GM12878 (cell line): ENCODE data around the gene PFKFB3. TPM values are rescaled to one million over a fixed set of nuclear protein-coding genes. Genes with fewer than 3 reads are reported as not detected.

ENCODE experiments used
- ATAC-seq: fragments of 200-7000 bp; cut with Tn5 transposase; 3 replicates; pipeline ENCODE4 v1.9.1; 2020; ENCODE audit warnings: mild to moderate bottlenecking, moderate library complexity
- BruUV-seq: library from RNA; stranded (reverse); fragments of 400-500 nt; replicated peaks from 2 replicates; lab custom pipeline; 2021; lab: Mats Ljungman, UMichigan
- CTCF ChIA-PET: fragments of 300-600 bp; sonication (Branson Sonifier 250); formaldehyde crosslinking; extraction: SDS; loops from one replicate; lab custom pipeline; 2021; ENCODE audit warnings: inconsistent platforms; lab: Yijun Ruan, JAX
- POLR2A ChIA-PET: fragments of 350-600 bp; formaldehyde crosslinking; extraction: SDS; loops from one replicate; lab custom pipeline; 2021; ENCODE audit warnings: inconsistent platforms; lab: Charles Lee
- RAD21 ChIA-PET: fragments of 300-600 bp; sonication (Branson Sonifier 250); formaldehyde crosslinking; loops from one replicate; lab custom pipeline; 2023; ENCODE audit warnings: antibody characterized with exemption; ENCODE audit not compliant: unreplicated experiment; lab: Charles Lee
- SMC1A ChIA-PET: fragments of 300-600 bp; sonication (Branson Sonifier 250); formaldehyde crosslinking; loops from one replicate; lab custom pipeline; 2023; ENCODE audit not compliant: unreplicated experiment, uncharacterized antibody; lab: Charles Lee
- DNase-seq: peaks from one replicate; pipeline ENCODE4 v3.0.0-alpha.2; 2011; ENCODE audit warnings: low read depth, low spot score
- FAIRE-seq: peaks from 3 replicates; lab custom pipeline; 2011; peaks lifted over from hg19 to GRCh38; lab: Jason Lieb, UNC
- H2AFZ ChIP-seq: 2 replicates; pipeline ENCODE4 v1.6.0; 2011; ENCODE audit warnings: low read depth, low read length, control low read depth; ENCODE audit not compliant: control insufficient read depth
- H3K27ac ChIP-seq: 2 replicates; pipeline ENCODE4 v1.5.1; 2011; ENCODE audit warnings: control low read depth; ENCODE audit not compliant: control insufficient read depth, insufficient read depth
- H3K27me3 ChIP-seq, 2 experiments: replicated peaks in 1 of 2; 2 replicates each; pipeline versions ENCODE4 v1.6.0 to v1.6.1; 2011; ENCODE audit warnings: low read length in 1 of 2; ENCODE audit not compliant: control insufficient read depth in 2 of 2, insufficient read depth in 2 of 2
- H3K36me3 ChIP-seq, 2 experiments: 2 replicates each; pipeline ENCODE4 v1.5.1; 2011; ENCODE audit warnings: low read length in 1 of 2; ENCODE audit not compliant: control insufficient read depth in 2 of 2, insufficient read depth in 2 of 2
- H3K4me1 ChIP-seq: 2 replicates; pipeline ENCODE4 v1.6.1; 2011; ENCODE audit warnings: mild to moderate bottlenecking, low read length, moderate library complexity, mixed read lengths; ENCODE audit not compliant: control insufficient read depth, insufficient read depth
- H3K4me2 ChIP-seq: 2 replicates; pipeline ENCODE4 v1.6.0; 2011; ENCODE audit warnings: control low read depth; ENCODE audit not compliant: control insufficient read depth, insufficient read depth
- H3K4me3 ChIP-seq: fragments of 200-600 bp; sonication (generic); 2 replicates; pipeline ENCODE4 v1.5.1; 2016
- H3K79me2 ChIP-seq: 2 replicates; pipeline ENCODE4 v1.6.0; 2011; ENCODE audit warnings: low read length; ENCODE audit not compliant: control insufficient read depth, insufficient read depth
- H3K9ac ChIP-seq: 2 replicates; pipeline ENCODE4 v1.8.0; 2011; ENCODE audit warnings: low read length, control low read depth, mixed read lengths; ENCODE audit not compliant: control insufficient read depth, insufficient read depth
- H3K9me3 ChIP-seq: replicated peaks from 3 replicates; pipeline ENCODE4 v1.5.1; 2011; ENCODE audit warnings: mild to moderate bottlenecking, low read length; ENCODE audit not compliant: control insufficient read depth, insufficient read depth
- H4K20me1 ChIP-seq: 2 replicates; pipeline ENCODE4 v1.6.0; 2011; ENCODE audit not compliant: control insufficient read depth, insufficient read depth
- BACH1 ChIP-seq: fragments of 450-650 bp; IDR thresholded peaks from 2 replicates; pipeline ENCODE4 v1.6.1; 2017; ENCODE audit warnings: mild to moderate bottlenecking, borderline replicate concordance
- CBX5 ChIP-seq: sonication (generic); IDR thresholded peaks from 2 replicates; pipeline ENCODE4 v1.6.1; 2016; ENCODE audit warnings: low read depth, moderate library complexity, mild to moderate bottlenecking, inconsistent platforms
- ELK1 ChIP-seq: IDR thresholded peaks from 2 replicates; pipeline ENCODE4 v1.6.1; 2012; ENCODE audit warnings: low read depth, low read length, improper control_type of control experiment
- EP300 ChIP-seq, 2 experiments: fragments of 150-350 bp in 1 of 2; IDR thresholded peaks; 2 replicates each; pipeline ENCODE4 v1.6.1; 2011 to 2012; ENCODE audit warnings: low read depth in 2 of 2, low read length in 2 of 2, borderline replicate concordance in 1 of 2, improper control_type of control experiment in 1 of 2, inconsistent platforms in 1 of 2; ENCODE audit not compliant: control insufficient read depth in 1 of 2
- ETV6 ChIP-seq, 2 experiments: fragments of 450-650 bp in 1 of 2; IDR thresholded peaks in 1 of 2; conservative IDR thresholded peaks in 1 of 2; 2 replicates each; pipeline ENCODE4 v1.6.1; 2014; ENCODE audit warnings: antibody characterized with exemption in 1 of 2, borderline replicate concordance in 1 of 2, low read depth in 1 of 2, mild to moderate bottlenecking in 1 of 2, moderate library complexity in 1 of 2
- FOS ChIP-seq: IDR thresholded peaks from 3 replicates; pipeline ENCODE4 v1.6.1; 2011; ENCODE audit warnings: borderline replicate concordance; ENCODE audit not compliant: insufficient read length; ENCODE audit errors: extremely low read depth
- IRF4 ChIP-seq: IDR thresholded peaks from 2 replicates; pipeline ENCODE4 v1.6.1; 2011; ENCODE audit warnings: low read depth, low read length
- MYB ChIP-seq: fragments of 150-350 bp; IDR thresholded peaks from 2 replicates; pipeline ENCODE4 v1.6.1; 2014; ENCODE audit warnings: mild to moderate bottlenecking, low read depth, low read length, borderline replicate concordance
- NFXL1 ChIP-seq: fragments of 450-650 bp; IDR thresholded peaks from 2 replicates; pipeline ENCODE4 v1.6.1; 2017; ENCODE audit warnings: antibody characterized with exemption, mild to moderate bottlenecking, borderline replicate concordance
- RB1 ChIP-seq: fragments of 450-650 bp; formaldehyde crosslinking; IDR thresholded peaks from 2 replicates; pipeline ENCODE4 v1.6.1; 2017; ENCODE audit warnings: mild to moderate bottlenecking, borderline replicate concordance
- SIX5 ChIP-seq: IDR thresholded peaks from 2 replicates; pipeline ENCODE4 v1.6.1; 2011; ENCODE audit warnings: mild to moderate bottlenecking, low read depth, low read length, moderate library complexity; ENCODE audit not compliant: severe bottlenecking
- SMC3 ChIP-seq: IDR thresholded peaks from 2 replicates; pipeline ENCODE4 v1.6.1; 2011; ENCODE audit warnings: low read length, improper control_type of control experiment, borderline replicate concordance
- SP1 ChIP-seq: IDR thresholded peaks from one replicate; pipeline ENCODE4 v1.6.1; 2011; ENCODE audit warnings: low read depth, low read length
- SPI1 ChIP-seq: IDR thresholded peaks from 2 replicates; pipeline ENCODE4 v1.6.1; 2011; ENCODE audit warnings: low read depth, mild to moderate bottlenecking, low read length, moderate library complexity, borderline replicate concordance; ENCODE audit not compliant: insufficient read depth
- STAT1 ChIP-seq: fragments of 450-650 bp; conservative IDR thresholded peaks from 2 replicates; pipeline ENCODE4 v1.6.1; 2014; ENCODE audit warnings: antibody characterized with exemption, mild to moderate bottlenecking
- YBX1 ChIP-seq: fragments of 450-650 bp; IDR thresholded peaks from 2 replicates; pipeline ENCODE4 v1.6.1; 2016; ENCODE audit warnings: antibody characterized with exemption
- ZNF384 ChIP-seq: IDR thresholded peaks from 2 replicates; pipeline ENCODE4 v1.6.1; 2012; ENCODE audit warnings: low read depth, mild to moderate bottlenecking, low read length, improper control_type of control experiment, borderline replicate concordance
- WGBS: methylation state at CpG from one replicate; pipeline ENCODE4 v1.1.6; 2016; ENCODE audit warnings: low lambda C conversion rate; ENCODE audit not compliant: insufficient replicate concordance, insufficient coverage; ENCODE audit errors: missing lambda C conversion rate; 5-methylcytosine and 5-hydroxymethylcytosine counted together
- in situ Hi-C: fragments of 300-500 bp; cut with MboI; formaldehyde crosslinking; loops from 9 replicates; pipeline ENCODE4 v1.14.3; 2018; ENCODE audit warnings: mixed read lengths
- intact Hi-C: fragments of 100-400 bp; cut with micrococcal nuclease; formaldehyde crosslinking; loops from one replicate; pipeline ENCODE4 v1.14.2; 2022; ENCODE audit not compliant: unreplicated experiment
- polyA plus RNA-seq, 11 experiments: library from polyadenylated mRNA; depleted of rRNA in 4 of 11; unstranded in 6 of 11; stranded (reverse) in 5 of 11; fragments of >200 nt; fragmentation: Nextera tagmentation in 4 of 11; fragmentation: Illumina TruSeq in 1 of 11; extraction: Ambion mirVana in 4 of 11; extraction: Trizol in 1 of 11; gene quantifications; 1 replicate in 1 of 11; 2 replicates in 10 of 11; pipeline versions ENCODE4 v1.2.1 to v1.2.3, GENCODE V29; 2011 to 2016; ENCODE audit warnings: inconsistent platforms in 2 of 11, missing spikeins in 2 of 11, low read depth in 1 of 11
- total RNA-seq, 4 experiments: library from RNA; depleted of rRNA in 3 of 4; stranded (reverse); fragments of >200 nt in 3 of 4; fragmentation: Illumina TruSeq in 1 of 4; extraction: Trizol in 1 of 4; gene quantifications; 2 replicates each; pipeline versions ENCODE4 v1.2.1 to v1.2.3, GENCODE V29; 2013 to 2021
- TF ChIP-seq, protein P1 (sequence below): IDR thresholded peaks from 2 replicates; pipeline ENCODE4 v1.6.1; 2011; ENCODE audit warnings: low read depth, mild to moderate bottlenecking, low read length, moderate library complexity, borderline replicate concordance; ENCODE audit errors: extremely low read depth

The PFKFB3 gene
- total and polyA plus RNA-seq, 10 of the 15 experiments (the other 5 are each of a cell fraction or from before 2014, with no cell fraction given): 1.6 to 46.7 (median 13.7) TPM

GRCh38 chr10:6179078-6179477, 23.7 kb upstream of the PFKFB3 start:
- no peak for DNase-seq
- no peak overlapping the region for H3K9ac ChIP-seq
- in situ Hi-C loops: no loop called here
- H3K4me1 ChIP-seq: peaks cover 7% of the 10 kb centered on the region
- RAD21 ChIA-PET: no interaction called here
- no peaks in the 10 kb centered on the region for H4K20me1 ChIP-seq
- TF ChIP-seq MYB: no peak
- no peak for TF ChIP-seq NFXL1
- TF ChIP-seq BACH1: no peak
- no peak for TF ChIP-seq SMC3
- TF ChIP-seq CBX5: no peak
- no peak for TF ChIP-seq ZNF384
- no peak for TF ChIP-seq FOS
- TF ChIP-seq RB1: no peak
- TF ChIP-seq ELK1: no peak
- TF ChIP-seq SPI1: no peak
- no peak for TF ChIP-seq IRF4
- TF ChIP-seq STAT1: no peak
- TF ChIP-seq EP300 (IDR thresholded peaks at IDR 0.05; ENCODE audit: borderline replicate concordance in 1 of 2, control insufficient read depth in 1 of 2, low read depth in 2 of 2, low read length in 2 of 2): no peak
- no peak for TF ChIP-seq SP1
- TF ChIP-seq YBX1: no peak
- TF ChIP-seq, protein P1, sequence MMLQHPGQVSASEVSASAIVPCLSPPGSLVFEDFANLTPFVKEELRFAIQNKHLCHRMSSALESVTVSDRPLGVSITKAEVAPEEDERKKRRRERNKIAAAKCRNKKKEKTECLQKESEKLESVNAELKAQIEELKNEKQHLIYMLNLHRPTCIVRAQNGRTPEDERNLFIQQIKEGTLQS: no peak
- TF ChIP-seq SIX5: no peak
- no peak for TF ChIP-seq ETV6 (conservative IDR thresholded peaks at IDR 0.05 in 1 of 2, IDR thresholded peaks at IDR 0.05 in 1 of 2; ENCODE audit: borderline replicate concordance in 1 of 2, low read depth in 1 of 2)
- TF ChIP-seq, all 136 proteins: peak for 0
- no peak overlapping the region for H2AFZ ChIP-seq
- ChIA-PET POLR2A (interaction anchor here (0.6 kb wide), 1 partner anchor 17 kb away, joined by 3 read pairs; no protein-coding TSS in a partner anchor), CTCF (no interaction called here), SMC1A (no interaction called here)
- H3K4me2 ChIP-seq: no peak overlapping the region
- FAIRE-seq (no peak), ATAC-seq (no peak)
- H3K36me3 ChIP-seq: peaks cover 0 to 1% of the 10 kb centered on the region in 2 experiments; a peak in 1 of 4 replicates
- no peaks in the 10 kb centered on the region; the same call in 1 of the 2 replicates for H3K79me2 ChIP-seq
- H3K9me3 ChIP-seq: no peaks in the 10 kb centered on the region
- BruUV-seq: no TSS peak
- no peaks in the 10 kb centered on the region for H3K27me3 ChIP-seq
- no peak overlapping the region for H3K4me3 ChIP-seq
- intact Hi-C loops: no loop called here
- WGBS: 94% methylated on average over 8 of the region's 8 CpGs
- H3K27ac ChIP-seq: no peak overlapping the region
